ENCODE data around the gene RELA. TPM values are rescaled to one million over a fixed set of nuclear protein-coding genes. Genes with fewer than 3 reads are reported as not detected.

RELA gene
- total and polyA plus RNA-seq, 2 of the 4 experiments (the other 2 are of a cell fraction), result 8.6 to 53.0 TPM

DNA sequence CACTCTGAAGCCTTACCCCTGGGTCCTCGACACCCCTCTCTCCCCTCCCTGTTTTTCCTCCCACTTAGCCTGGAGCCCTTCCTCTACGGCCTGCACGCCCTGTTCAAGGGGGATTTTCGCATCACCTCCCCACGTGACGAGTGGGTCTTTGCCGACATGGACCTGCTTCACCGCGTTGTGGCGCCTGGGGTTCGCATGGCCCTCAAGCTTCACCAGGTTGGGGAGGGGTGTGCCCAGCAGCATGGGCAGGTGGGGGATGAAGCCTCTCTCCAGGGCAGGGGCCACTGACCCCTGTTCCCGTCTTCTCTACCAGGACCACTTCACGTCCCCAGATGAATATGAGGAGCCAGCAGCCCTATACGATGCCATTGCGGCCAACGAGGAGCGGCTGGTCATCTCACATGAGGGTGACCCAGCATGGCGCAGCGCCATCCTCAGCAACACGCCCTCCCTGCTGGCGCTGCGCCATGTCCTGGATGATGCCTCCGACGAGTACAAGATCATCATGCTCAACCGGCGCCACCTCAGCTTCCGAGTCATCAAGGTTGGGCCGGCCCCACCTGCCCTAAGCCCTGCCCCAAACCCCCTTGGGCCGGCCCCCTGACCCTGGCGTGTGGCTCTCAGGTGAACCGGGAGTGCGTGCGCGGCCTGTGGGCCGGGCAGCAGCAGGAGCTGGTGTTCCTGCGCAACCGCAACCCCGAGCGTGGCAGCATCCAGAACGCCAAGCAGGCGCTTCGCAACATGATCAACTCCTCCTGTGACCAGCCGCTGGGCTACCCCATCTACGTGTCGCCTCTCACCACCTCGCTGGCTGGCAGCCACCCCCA lies 27.6 kb downstream of the RELA start:
- CTCF ChIA-PET, result no interaction called here
- intact Hi-C loops (cut with micrococcal nuclease), result no loop called here
- in situ Hi-C loops (cut with MboI; ENCODE audit: low sequenced_read_pairs), result no loop called here
- no peak overlapping the region for H3K4me3 ChIP-seq (ENCODE audit: insufficient read depth, low read depth, low read length)
- H3K9ac ChIP-seq (ENCODE audit: low read depth, low read length), result no peak overlapping the region
- no peaks in the 10 kb centered on the region for H3K27me3 ChIP-seq (ENCODE audit: control insufficient read depth, insufficient read depth, low read length)
- peaks cover 4% of the 10 kb centered on the region; the same call in 1 of the 2 replicates for H3K9me1 ChIP-seq (ENCODE audit: insufficient read depth, low read length)
- H2BK5ac ChIP-seq (ENCODE audit: low read depth, low read length, poor library complexity, severe bottlenecking), result no peak overlapping the region
- dilution Hi-C loops (cut with HindIII; ENCODE audit: low sequenced_read_pairs, unreplicated experiment), result no loop called here
- no peak for DNase-seq
- 96% methylated on average over 27 of the region's 46 CpGs; no CpG with 5 or more reads in 1 of the 2 experiments for WGBS, 2 experiments (ENCODE audit: extremely low coverage in 2 of 2, insufficient read length in 1 of 2)
- H3K56ac ChIP-seq (ENCODE audit: extremely low read depth, insufficient read depth, low read length), result no peak overlapping the region
- no peak overlapping the region for H2BK120ac ChIP-seq (ENCODE audit: low read depth, low read length)
- POLR2A ChIA-PET (ENCODE audit: unreplicated experiment), result no interaction called here
- TF ChIP-seq NFE2L2 (IDR thresholded peaks at IDR 0.05; ENCODE audit: low read depth, low read length), result no peak
- TF ChIP-seq MAZ (IDR thresholded peaks at IDR 0.05; ENCODE audit: borderline replicate concordance, low read depth, low read length), result no peak
- no peak for TF ChIP-seq RCOR1 (IDR thresholded peaks at IDR 0.05; ENCODE audit: insufficient replicate concordance, low read length)
- TF ChIP-seq POLR2A (IDR thresholded peaks at IDR 0.05; ENCODE audit: low read depth, low read length), result no peak
- TF ChIP-seq, protein P1, sequence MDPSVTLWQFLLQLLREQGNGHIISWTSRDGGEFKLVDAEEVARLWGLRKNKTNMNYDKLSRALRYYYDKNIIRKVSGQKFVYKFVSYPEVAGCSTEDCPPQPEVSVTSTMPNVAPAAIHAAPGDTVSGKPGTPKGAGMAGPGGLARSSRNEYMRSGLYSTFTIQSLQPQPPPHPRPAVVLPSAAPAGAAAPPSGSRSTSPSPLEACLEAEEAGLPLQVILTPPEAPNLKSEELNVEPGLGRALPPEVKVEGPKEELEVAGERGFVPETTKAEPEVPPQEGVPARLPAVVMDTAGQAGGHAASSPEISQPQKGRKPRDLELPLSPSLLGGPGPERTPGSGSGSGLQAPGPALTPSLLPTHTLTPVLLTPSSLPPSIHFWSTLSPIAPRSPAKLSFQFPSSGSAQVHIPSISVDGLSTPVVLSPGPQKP (IDR thresholded peaks at IDR 0.05; ENCODE audit: borderline replicate concordance, low read depth, low read length), result no peak
- TF ChIP-seq RFX5 (IDR thresholded peaks at IDR 0.05; ENCODE audit: low read depth, low read length), result no peak
- TF ChIP-seq CEBPB (IDR thresholded peaks at IDR 0.05; ENCODE audit: low read depth, low read length), result no peak
- TF ChIP-seq, protein P2, sequence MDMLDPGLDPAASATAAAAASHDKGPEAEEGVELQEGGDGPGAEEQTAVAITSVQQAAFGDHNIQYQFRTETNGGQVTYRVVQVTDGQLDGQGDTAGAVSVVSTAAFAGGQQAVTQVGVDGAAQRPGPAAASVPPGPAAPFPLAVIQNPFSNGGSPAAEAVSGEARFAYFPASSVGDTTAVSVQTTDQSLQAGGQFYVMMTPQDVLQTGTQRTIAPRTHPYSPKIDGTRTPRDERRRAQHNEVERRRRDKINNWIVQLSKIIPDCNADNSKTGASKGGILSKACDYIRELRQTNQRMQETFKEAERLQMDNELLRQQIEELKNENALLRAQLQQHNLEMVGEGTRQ (IDR thresholded peaks at IDR 0.05; ENCODE audit: low read depth, low read length), result no peak
- no peak for TF ChIP-seq FOS (IDR thresholded peaks at IDR 0.05; ENCODE audit: low read depth, low read length)
- no peak for TF ChIP-seq SMC3 (IDR thresholded peaks at IDR 0.05; ENCODE audit: low read depth, low read length)
- no peak for TF ChIP-seq CHD1 (IDR thresholded peaks at IDR 0.05; ENCODE audit: low read depth, low read length)
- TF ChIP-seq MAFK (IDR thresholded peaks at IDR 0.05; ENCODE audit: low read depth, low read length), result no peak
- TF ChIP-seq RAD21 (IDR thresholded peaks at IDR 0.05; ENCODE audit: low read length), result no peak
- TF ChIP-seq BHLHE40 (IDR thresholded peaks at IDR 0.05; ENCODE audit: low read depth, low read length), result no peak
- no peak overlapping the region for H3K23ac ChIP-seq (ENCODE audit: low read depth, low read length)
- no peak overlapping the region for H3K18ac ChIP-seq (ENCODE audit: low read depth, low read length)
- no peak overlapping the region for H3K14ac ChIP-seq (replicated peaks; ENCODE audit: low read depth, low read length)
- no peak overlapping the region for H4K91ac ChIP-seq (ENCODE audit: insufficient read depth, low read depth, low read length)
- BruUV-seq (replicated peaks), result no TSS peak
- no peaks in the 10 kb centered on the region for H3K9me3 ChIP-seq (ENCODE audit: control insufficient read depth, insufficient read depth, low read length)
- H3K4me2 ChIP-seq (ENCODE audit: low read depth, low read length), result no peak overlapping the region
- H3K27ac ChIP-seq (ENCODE audit: insufficient read depth, low read length), result no peak overlapping the region
- H2AK5ac ChIP-seq (ENCODE audit: low read depth, low read length), result no peak overlapping the region
- no peak overlapping the region for H4K5ac ChIP-seq (ENCODE audit: low read depth, low read length)
- H3K4me1 ChIP-seq (ENCODE audit: control insufficient read depth, insufficient read depth, low read length), result peaks cover 6% of the 10 kb centered on the region
- peaks cover 54% of the 10 kb centered on the region for H3K36me3 ChIP-seq (ENCODE audit: control insufficient read depth, insufficient read depth, low read length)
- H2BK20ac ChIP-seq (ENCODE audit: low read depth, low read length), result no peak overlapping the region
- no peak for ATAC-seq (ENCODE audit: low read depth)
- H4K20me1 ChIP-seq (ENCODE audit: insufficient read depth, low read length), result peaks cover 12% of the 10 kb centered on the region; the same call in 1 of the 2 replicates
- no peak overlapping the region for H2AFZ ChIP-seq (replicated peaks; ENCODE audit: low read length, poor library complexity)
- peaks cover 19 to 27% of the 10 kb centered on the region in 2 experiments for H3K79me1 ChIP-seq (ENCODE audit: low read depth in 1 of 2, low read length in 2 of 2)
- H2AK9ac ChIP-seq (replicated peaks; ENCODE audit: low read depth, low read length, poor library complexity), result no peak overlapping the region
- H2BK15ac ChIP-seq (ENCODE audit: low read depth, low read length), result no peak overlapping the region
- H3K4ac ChIP-seq (ENCODE audit: low read depth, low read length), result no peak overlapping the region
- H4K8ac ChIP-seq (ENCODE audit: low read depth in 2 of 2, low read length in 2 of 2), result no peak overlapping the region
